Stimulated activated CD4-positive, alpha-beta T cell treated with anti-CD3 and anti-CD28 coated beads, TNF-alpha, amount 100 ng/mL, for 4 hours (primary cell): ENCODE measurements around the gene C10orf95.
A peak's percentile ranks its signal among the peaks of the same experiment; 100 is the strongest.

Source experiments
- DNase-seq, 3 experiments: peaks; one replicate each; pipeline ENCODE4 v3.0.0-alpha.2; 2020; ENCODE audit warnings: low read depth in 3 of 3

The C10orf95 gene

GRCh38 chr10:102416283-102416682 lies 35.1 kb downstream of the C10orf95 start:
- DNase-seq, result no peak

- DNase-seq, result no peak
Observed at GRCh38 chr10:102414749-102415148, 36.6 kb downstream of the C10orf95 start.

GRCh38 chr10:102413806-102414561 lies 37.4 kb downstream of the C10orf95 start:
- no peak for DNase-seq

- DNase-seq, result no peak
Observed at GRCh38 chr10:102413053-102413705, 38.2 kb downstream of the C10orf95 start.

- no peak for DNase-seq
Observed at GRCh38 chr10:102412293-102412692, 39.0 kb downstream of the C10orf95 start.

GRCh38 chr10:102411341-102412255 lies 39.7 kb downstream of the C10orf95 start:
- DNase-seq, result no peak

- DNase-seq, result peak; percentile 56 to 72 (median 56)
Observed at GRCh38 chr10:102410429-102411073, 40.8 kb downstream of the C10orf95 start.

GRCh38 chr10:102409604-102410428 lies 41.5 kb downstream of the C10orf95 start:
- DNase-seq, result no peak

- peak; percentile 67 to 80 (median 72) for DNase-seq
Observed at GRCh38 chr10:102408728-102409603, 42.4 kb downstream of the C10orf95 start.

- DNase-seq, result no peak
Observed at GRCh38 chr10:102408131-102408727, 43.1 kb downstream of the C10orf95 start.

- no peak for DNase-seq
Observed at GRCh38 chr10:102407425-102408130, 43.8 kb downstream of the C10orf95 start.

- DNase-seq, result no peak
Observed at GRCh38 chr10:102406815-102407214, 44.5 kb downstream of the C10orf95 start.

- DNase-seq, result no peak
Observed at GRCh38 chr10:102405632-102406031, 45.7 kb downstream of the C10orf95 start.

- DNase-seq, result no peak
Observed at GRCh38 chr10:102405108-102405571, 46.2 kb downstream of the C10orf95 start.

GRCh38 chr10:102404361-102405107 lies 46.8 kb downstream of the C10orf95 start:
- no peak for DNase-seq

GRCh38 chr10:102403115-102403514 lies 48.2 kb downstream of the C10orf95 start:
- DNase-seq, result no peak

GRCh38 chr10:102402512-102402896 lies 48.8 kb downstream of the C10orf95 start:
- DNase-seq, result no peak
